ENCODE results near the gene IGSF22. TPM values are rescaled to one million over a fixed set of nuclear protein-coding genes. Genes with fewer than 3 reads are reported as not detected.

The IGSF22 gene
- total RNA-seq, 1 experiment from 2014 or later = not detected

GRCh38 chr11:18768472-18768901 is 42.5 kb upstream of the IGSF22 start:
- POLR2A ChIA-PET = no interaction called here
- peaks cover 4 to 11% of the 10 kb centered on the region in 2 experiments for H3K4me1 ChIP-seq (ENCODE audit: control insufficient read depth in 1 of 2, insufficient read depth in 2 of 2, low read length in 2 of 2)
- intact Hi-C loops (cut with micrococcal nuclease) = no loop called here
- RAD21 ChIA-PET (ENCODE audit: low non-redundant PET in 1 of 2, low total read pairs in 2 of 2, uncharacterized antibody in 2 of 2, unreplicated experiment in 2 of 2) = no interaction called here
- CTCF ChIA-PET = interaction anchor here (1.6 kb wide), 1 partner anchor 228 kb away, joined by 7 read pairs; no protein-coding TSS in a partner anchor
- no peaks in the 10 kb centered on the region for H4K20me1 ChIP-seq (ENCODE audit: insufficient read depth)
- no peaks in the 10 kb centered on the region for H3K27me3 ChIP-seq (ENCODE audit: insufficient read depth, low read length)
- no peaks in the 10 kb centered on the region for H3K79me2 ChIP-seq (ENCODE audit: insufficient read depth, low read length)
- H3K9me3 ChIP-seq (ENCODE audit: control insufficient read depth in 1 of 2, insufficient read depth in 1 of 2, low read depth in 1 of 2, low read length in 2 of 2) = no peaks in the 10 kb centered on the region
- H3K4me3 ChIP-seq (replicated peaks in 1 of 2; ENCODE audit: low read depth in 1 of 2, low read length in 2 of 2) = no peak overlapping the region
- no peak for DNase-seq (ENCODE audit: low read depth, low spot score)
- BruUV-seq (replicated peaks) = no TSS peak
- H3K36me3 ChIP-seq (ENCODE audit: control insufficient read depth in 1 of 2, insufficient read depth in 2 of 2, low read length in 2 of 2) = no peaks in the 10 kb centered on the region
- no peak for ATAC-seq
- no peak overlapping the region for H2AFZ ChIP-seq (ENCODE audit: low read depth, low read length, poor library complexity, severe bottlenecking)
- H3K27ac ChIP-seq (ENCODE audit: low read depth, low read length) = no peak overlapping the region
- H3K9ac ChIP-seq (ENCODE audit: low read length) = no peak overlapping the region
- no peaks in the 10 kb centered on the region for H3K9me2 ChIP-seq (ENCODE audit: insufficient read depth)
- TF ChIP-seq CTCF (IDR thresholded peaks at IDR 0.05 in 2 of 3, conservative IDR thresholded peaks at IDR 0.05 in 1 of 3; ENCODE audit: borderline replicate concordance in 1 of 3, insufficient read depth in 1 of 3, low read depth in 2 of 3, low read length in 2 of 3) (no peak), EGR1 (IDR thresholded peaks at IDR 0.05; ENCODE audit: low read depth) (no peak), ZBTB33 (IDR thresholded peaks at IDR 0.05; ENCODE audit: extremely low read depth, insufficient replicate concordance, low read length) (no peak), FOSL1 (IDR thresholded peaks at IDR 0.05; ENCODE audit: low read depth) (no peak), RAD21 (IDR thresholded peaks at IDR 0.05; ENCODE audit: low read depth) (no peak), POLR2AphosphoS5 (IDR thresholded peaks at IDR 0.05; ENCODE audit: low read depth, low read length) (no peak), SIN3A (IDR thresholded peaks at IDR 0.05; ENCODE audit: low read depth) (no peak)
- H3K4me2 ChIP-seq (ENCODE audit: low read length) = no peak overlapping the region

Data from HCT116 (cell line).